Adrenal gland (tissue), 12 donors: Measurements from ENCODE around the gene OSBPL7. TPM values are rescaled to one million over a fixed set of nuclear protein-coding genes. Genes with fewer than 3 reads are reported as not detected.

Experiments
- DNase-seq, 7 donors: peaks; one replicate each; pipeline ENCODE4 v3.0.0-alpha.2; 2019 to 2020
- H3K27ac ChIP-seq, 5 donors: fragments of 200-600 bp; sonication (generic) in 4 of 5; 1 replicate in 3 of 5; 2 replicates in 2 of 5; pipeline versions ENCODE4 v1.5.1 to v1.8.0; 2016 to 2020; ENCODE audit warnings: mild to moderate bottlenecking in 1 of 5
- H3K27me3 ChIP-seq: fragments of 200-600 bp; 2 replicates; pipeline ENCODE4 v1.8.0; 2021
- H3K36me3 ChIP-seq, 2 donors: fragments of 200-600 bp; replicated peaks in 1 of 2; 1 replicate in 1 of 2; 2 replicates in 1 of 2; pipeline versions ENCODE4 v1.5.1 to v1.8.0; 2018 to 2022
- H3K4me1 ChIP-seq, 2 donors: fragments of 200-600 bp; replicated peaks in 1 of 2; 1 replicate in 1 of 2; 2 replicates in 1 of 2; pipeline versions ENCODE4 v1.5.1 to v1.8.0; 2018 to 2021
- H3K4me3 ChIP-seq, 4 donors: fragments of 200-600 bp; sonication (generic) in 3 of 4; one replicate each; pipeline ENCODE4 v1.5.1; 2016 to 2018
- H3K9me3 ChIP-seq, 3 donors: fragments of 200-600 bp; sonication (generic) in 1 of 3; replicated peaks in 1 of 3; 1 replicate in 2 of 3; 2 replicates in 1 of 3; pipeline versions ENCODE4 v1.5.1 to v1.8.0; 2016 to 2021
- CTCF ChIP-seq, 6 experiments: fragments of 450-650 bp in 4 of 6; fragments of 200-600 bp in 2 of 6; sonication (generic) in 1 of 6; IDR thresholded peaks; 1 replicate in 5 of 6; 2 replicates in 1 of 6; pipeline versions ENCODE4 v1.5.1 to v1.8.0; 2016 to 2021; ENCODE audit warnings: antibody characterized with exemption in 6 of 6, mild to moderate bottlenecking in 2 of 6, moderate library complexity in 1 of 6
- POLR2A ChIP-seq, 2 donors: fragments of 450-650 bp; IDR thresholded peaks; one replicate each; pipeline ENCODE4 v1.6.1; 2017; ENCODE audit warnings: antibody characterized with exemption in 2 of 2, mild to moderate bottlenecking in 2 of 2, moderate library complexity in 1 of 2
- WGBS, 4 donors: extraction: QIAGEN DNeasy Blood & Tissue Kit in 2 of 4; methylation state at CpG; one replicate each; pipeline versions ENCODE4 v1.1.5 to v1.1.7; 2013 to 2017; 5-methylcytosine and 5-hydroxymethylcytosine counted together
- intact Hi-C, 2 donors: fragments of 100-400 bp; cut with DNase I; formaldehyde crosslinking; loops; one replicate each; pipeline versions ENCODE4 v1.14.1 to v1.15.0; 2022 to 2023
- polyA plus RNA-seq, 3 donors: library from polyadenylated mRNA; stranded (reverse); fragments of 200-250 nt in 2 of 3; fragments of 350-450 nt in 1 of 3; fragmentation: Illumina TruSeq in 1 of 3; extraction: RNeasy Lipid Tissue Mini Kit (QIAGEN cat#74804) in 1 of 3; gene quantifications; one replicate each; pipeline ENCODE4 v1.2.3, GENCODE V29; 2013 to 2014
- total RNA-seq, 9 donors: library from RNA; depleted of rRNA in 4 of 9; stranded (reverse); fragments of >200 nt in 4 of 9; fragments of 120-200 nt in 1 of 9; fragmentation: NEBNext Ultra II Directional in 1 of 9; extraction: Animal tissue kit (Norgen Biotek cat#: 25700) in 1 of 9; gene quantifications; one replicate each; pipeline versions ENCODE4 v1.1.0 to v1.2.4, GENCODE V29; 2013 to 2023
- donor health status: healthy with polysubstance abuse.
- donor health status: Bipolar disorder and iron deficiency.
- donor health status: DM: yes; HTN: yes; CAD: no.
- donor health status: DM: no; HTN: no; CAD: no.
- donor health status: DM: no; HTN: no; CAD: no.
- donor health status: DM: yes; HTN: yes; CAD: no.

Gene OSBPL7
- total and polyA plus RNA-seq, 12 donors: 2.0 to 22.4 (median 6.6) TPM

GRCh38 chr17:47820033-47820789 lies 1.4 kb downstream of the OSBPL7 start:
- Histone ChIP-seq H3K4me1 (peaks cover 11 to 12% of the 10 kb centered on the region in 2 donors), H3K36me3 (peaks cover 0 to 37% of the 10 kb centered on the region in 2 donors), H3K27ac (no peak overlapping the region), H3K9me3 (no peaks in the 10 kb centered on the region), H3K4me3 (no peak overlapping the region), H3K27me3 (no peaks in the 10 kb centered on the region)
- DNase-seq: no peak
- WGBS, 4 donors: 73 to 79% (median 75%) methylated on average over 11 to 12 of the region's 12 CpGs
- intact Hi-C loops: no loop called here
- no peak for TF ChIP-seq POLR2A (IDR thresholded peaks at IDR 0.05)
- TF ChIP-seq CTCF (IDR thresholded peaks at IDR 0.05): no peak

GRCh38 chr17:47819475-47819874 lies 2.1 kb downstream of the OSBPL7 start:
- H3K27me3 ChIP-seq: no peaks in the 10 kb centered on the region
- H3K27ac ChIP-seq: no peak overlapping the region
- H3K36me3 ChIP-seq: peaks cover 0 to 41% of the 10 kb centered on the region in 2 donors
- no peak for DNase-seq
- intact Hi-C loops: no loop called here
- TF ChIP-seq CTCF (IDR thresholded peaks at IDR 0.05) (no peak), POLR2A (IDR thresholded peaks at IDR 0.05) (no peak)
- peaks cover 11 to 12% of the 10 kb centered on the region in 2 donors for H3K4me1 ChIP-seq
- no peaks in the 10 kb centered on the region for H3K9me3 ChIP-seq
- 88 to 97% (median 90%) methylated on average over 3 to 10 of the region's 10 CpGs for WGBS, 4 donors
- no peak overlapping the region for H3K4me3 ChIP-seq

- Histone ChIP-seq H3K4me1 (peaks cover 11 to 12% of the 10 kb centered on the region in 2 donors), H3K4me3 (no peak overlapping the region), H3K36me3 (peaks cover 0 to 39% of the 10 kb centered on the region in 2 donors), H3K27me3 (no peaks in the 10 kb centered on the region), H3K27ac (no peak overlapping the region), H3K9me3 (no peaks in the 10 kb centered on the region)
- intact Hi-C loops: no loop called here
- TF ChIP-seq CTCF (IDR thresholded peaks at IDR 0.05) (no peak), POLR2A (IDR thresholded peaks at IDR 0.05) (no peak)
- 92 to 96% (median 95%) methylated on average over 9 to 11 of the region's 11 CpGs for WGBS, 4 donors
- no peak for DNase-seq
These were observed 3.4 kb downstream of the OSBPL7 start for GRCh38 chr17:47818002-47818695.

- Histone ChIP-seq H3K27me3 (no peaks in the 10 kb centered on the region), H3K9me3 (no peaks in the 10 kb centered on the region), H3K4me1 (peaks cover 3 to 7% of the 10 kb centered on the region in 2 donors), H3K36me3 (peaks cover 0 to 38% of the 10 kb centered on the region in 2 donors), H3K4me3 (no peak overlapping the region), H3K27ac (no peak overlapping the region)
- TF ChIP-seq POLR2A (IDR thresholded peaks at IDR 0.05): no peak
- TF ChIP-seq CTCF (IDR thresholded peaks at IDR 0.05): no peak
- intact Hi-C loops: no loop called here
- DNase-seq: no peak
- 94 to 97% (median 95%) methylated on average over 10 of the region's 10 CpGs for WGBS, 4 donors
These were observed 4.6 kb downstream of the OSBPL7 start for GRCh38 chr17:47816947-47817346.
